ENCODE measurements around the gene SOX1.

SOX1 gene

GRCh38 chr13:112062072-112062567 is 4.8 kb upstream of the SOX1 start:
- H3K4me3 ChIP-seq (ENCODE audit: low read length): no peak overlapping the region
- DNase-seq (ENCODE audit: low read depth): no peak
- TF ChIP-seq, protein P1, sequence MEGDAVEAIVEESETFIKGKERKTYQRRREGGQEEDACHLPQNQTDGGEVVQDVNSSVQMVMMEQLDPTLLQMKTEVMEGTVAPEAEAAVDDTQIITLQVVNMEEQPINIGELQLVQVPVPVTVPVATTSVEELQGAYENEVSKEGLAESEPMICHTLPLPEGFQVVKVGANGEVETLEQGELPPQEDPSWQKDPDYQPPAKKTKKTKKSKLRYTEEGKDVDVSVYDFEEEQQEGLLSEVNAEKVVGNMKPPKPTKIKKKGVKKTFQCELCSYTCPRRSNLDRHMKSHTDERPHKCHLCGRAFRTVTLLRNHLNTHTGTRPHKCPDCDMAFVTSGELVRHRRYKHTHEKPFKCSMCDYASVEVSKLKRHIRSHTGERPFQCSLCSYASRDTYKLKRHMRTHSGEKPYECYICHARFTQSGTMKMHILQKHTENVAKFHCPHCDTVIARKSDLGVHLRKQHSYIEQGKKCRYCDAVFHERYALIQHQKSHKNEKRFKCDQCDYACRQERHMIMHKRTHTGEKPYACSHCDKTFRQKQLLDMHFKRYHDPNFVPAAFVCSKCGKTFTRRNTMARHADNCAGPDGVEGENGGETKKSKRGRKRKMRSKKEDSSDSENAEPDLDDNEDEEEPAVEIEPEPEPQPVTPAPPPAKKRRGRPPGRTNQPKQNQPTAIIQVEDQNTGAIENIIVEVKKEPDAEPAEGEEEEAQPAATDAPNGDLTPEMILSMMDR (conservative IDR thresholded peaks at IDR 0.05; ENCODE audit: low read length): no peak

DNA sequence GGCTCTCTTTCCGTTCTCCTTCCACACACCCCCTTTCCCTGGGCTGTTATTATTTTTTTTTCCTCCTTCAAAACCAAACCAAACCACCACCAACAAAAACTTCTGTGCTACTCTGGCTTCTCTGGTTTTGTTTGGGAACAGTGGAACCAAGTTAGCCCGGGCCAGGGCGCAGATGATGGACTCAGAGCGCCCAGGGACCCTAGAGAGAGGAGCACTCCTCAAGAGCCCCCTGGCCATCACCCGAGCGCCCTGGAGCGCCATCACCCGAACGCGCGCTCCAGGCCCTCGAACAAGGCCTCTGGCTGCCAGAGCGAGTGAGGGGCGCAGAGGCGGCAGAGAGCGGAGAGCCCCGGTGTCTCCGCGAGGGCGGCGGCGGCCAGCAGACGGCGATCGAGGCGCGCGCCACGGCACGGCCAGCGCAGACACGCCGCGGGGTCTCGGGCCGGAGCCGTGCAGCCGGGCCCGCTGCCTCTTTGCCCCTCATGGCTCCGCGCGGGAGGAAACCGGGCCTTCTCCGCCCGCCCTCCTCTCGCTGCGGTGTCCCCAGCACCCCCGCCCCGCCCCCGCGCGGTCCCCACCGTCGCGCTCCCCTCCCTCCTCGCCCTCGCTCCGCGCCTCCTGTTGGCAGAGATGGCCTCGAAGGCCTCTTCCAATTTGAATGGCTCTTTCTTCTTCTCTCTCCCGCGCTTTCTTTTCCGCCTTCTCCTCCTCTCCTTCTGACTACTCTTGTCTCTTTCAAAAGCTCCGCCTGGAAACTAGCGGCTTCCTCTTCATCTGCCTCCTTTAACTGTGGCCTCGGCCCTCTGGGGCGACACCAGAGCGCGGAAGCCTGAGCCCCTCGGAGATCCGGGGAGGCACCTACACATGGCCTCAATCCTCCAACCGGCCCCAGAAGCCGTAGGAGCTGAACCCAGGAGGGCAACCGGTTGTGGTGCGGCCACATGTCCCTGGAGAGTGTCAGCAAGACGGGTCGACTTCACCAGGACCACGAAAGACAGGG is 4.1 kb upstream of the SOX1 start:
- DNase-seq (ENCODE audit: low read depth): no peak
- no peak overlapping the region for H3K4me3 ChIP-seq (ENCODE audit: low read length)
- TF ChIP-seq, protein P1 (conservative IDR thresholded peaks at IDR 0.05; ENCODE audit: low read length): no peak

DNA sequence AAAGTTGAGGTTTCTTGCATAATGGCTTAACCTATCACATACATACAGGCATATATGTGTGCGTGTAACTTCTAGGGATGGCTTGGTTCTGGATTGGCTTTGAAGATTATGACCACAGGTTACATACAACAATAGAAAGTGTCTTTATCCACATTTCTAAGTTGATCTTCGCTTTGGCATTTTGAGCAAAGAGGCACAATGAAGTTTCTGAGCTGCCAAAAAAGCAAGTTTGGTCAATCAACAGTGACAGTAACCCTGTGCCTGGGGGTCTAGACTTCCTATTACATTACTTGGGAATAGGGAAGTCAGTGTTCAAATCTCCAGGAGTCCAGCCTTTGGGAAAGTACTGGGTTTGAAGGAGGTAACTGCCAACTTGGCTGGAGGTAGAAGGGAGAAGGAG is 3.1 kb upstream of the SOX1 start:
- TF ChIP-seq, protein P1 (conservative IDR thresholded peaks at IDR 0.05; ENCODE audit: low read length): no peak
- DNase-seq (ENCODE audit: low read depth): no peak
- no peak overlapping the region for H3K4me3 ChIP-seq (ENCODE audit: low read length)

DNA sequence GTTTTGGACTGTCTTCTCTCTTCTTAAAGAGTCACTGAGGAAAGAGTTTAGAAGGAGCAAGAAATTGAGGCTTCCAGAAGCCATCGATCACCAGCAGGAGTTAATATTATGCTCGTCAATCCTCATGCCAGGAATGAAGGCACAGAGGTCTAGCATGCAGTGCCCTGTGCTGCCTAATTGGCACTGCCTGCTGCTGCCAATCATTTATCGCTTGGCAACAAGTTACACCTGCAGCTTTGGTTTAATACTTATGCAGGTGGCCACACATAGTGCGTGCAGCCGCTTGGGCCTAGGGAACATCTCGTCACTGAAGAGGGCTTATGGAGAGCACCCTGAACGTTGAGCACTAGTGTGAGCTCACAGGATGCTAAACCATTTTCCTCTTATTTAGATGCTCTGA is 2.7 kb upstream of the SOX1 start:
- TF ChIP-seq, protein P1 (conservative IDR thresholded peaks at IDR 0.05; ENCODE audit: low read length): no peak
- H3K4me3 ChIP-seq (ENCODE audit: low read length): no peak overlapping the region
- DNase-seq (ENCODE audit: low read depth): no peak

DNA sequence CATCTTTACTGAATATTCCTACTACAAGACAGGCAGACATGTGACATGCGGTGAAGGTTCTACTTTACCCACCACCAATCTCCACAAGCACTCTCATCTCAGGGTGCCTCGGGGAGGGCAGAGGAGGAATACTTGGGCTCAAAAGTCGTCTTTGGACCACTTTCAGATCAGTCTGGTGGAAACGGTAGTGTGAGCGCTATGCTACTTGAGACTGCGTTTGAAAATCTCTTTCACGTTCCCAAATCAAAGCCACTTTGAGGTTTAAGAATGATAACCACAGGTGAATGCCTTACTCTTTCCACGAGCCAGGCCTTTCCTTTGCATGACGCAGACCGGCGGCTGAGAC is 1.5 kb upstream of the SOX1 start:
- DNase-seq (ENCODE audit: low read depth): no peak
- TF ChIP-seq, protein P1 (conservative IDR thresholded peaks at IDR 0.05; ENCODE audit: low read length): no peak
- no peak overlapping the region for H3K4me3 ChIP-seq (ENCODE audit: low read length)

DNA sequence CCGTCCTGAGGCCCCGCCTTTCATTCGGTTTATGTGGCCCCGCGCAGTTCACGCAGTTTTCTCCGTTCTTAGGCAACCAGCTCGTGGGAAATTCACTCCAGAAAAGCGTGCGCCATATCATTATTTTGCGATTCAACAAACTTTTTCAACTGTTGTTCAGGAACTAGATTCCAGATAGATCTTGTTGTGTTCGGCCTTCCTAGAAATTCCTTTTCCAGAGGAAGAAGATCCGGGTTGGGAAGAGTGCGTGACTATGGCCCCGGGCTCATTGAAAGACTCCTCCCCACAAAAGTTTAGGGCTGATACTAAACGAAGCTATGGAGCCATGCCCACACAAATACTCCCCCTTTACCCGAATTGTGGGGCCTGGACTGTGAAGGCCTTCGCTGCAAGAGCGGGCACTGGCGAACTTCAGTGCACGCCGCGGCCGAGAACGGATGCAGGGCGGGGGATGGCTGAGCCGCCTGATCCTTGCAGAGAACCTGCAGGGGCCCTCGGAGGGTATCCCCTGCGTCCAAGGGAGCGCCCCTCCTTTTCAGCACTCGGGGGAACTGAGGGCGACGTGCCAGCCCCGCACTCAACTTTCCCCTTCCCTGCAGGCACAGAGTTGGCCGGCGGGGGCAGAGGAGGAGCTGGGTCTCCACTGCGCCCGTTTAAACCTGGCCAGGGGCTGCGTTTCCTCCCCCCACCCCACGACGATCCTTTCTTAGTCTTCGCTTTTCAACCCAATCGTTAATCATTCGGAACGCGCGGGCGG is 904 bp upstream of the SOX1 start:
- TF ChIP-seq, protein P1 (conservative IDR thresholded peaks at IDR 0.05; ENCODE audit: low read length): no peak
- no peak for DNase-seq (ENCODE audit: low read depth)
- H3K4me3 ChIP-seq (ENCODE audit: low read length): no peak overlapping the region

Measured in AG10803 (cell line).